ENCODE measurements around the gene IREB2.

IREB2 gene

DNA sequence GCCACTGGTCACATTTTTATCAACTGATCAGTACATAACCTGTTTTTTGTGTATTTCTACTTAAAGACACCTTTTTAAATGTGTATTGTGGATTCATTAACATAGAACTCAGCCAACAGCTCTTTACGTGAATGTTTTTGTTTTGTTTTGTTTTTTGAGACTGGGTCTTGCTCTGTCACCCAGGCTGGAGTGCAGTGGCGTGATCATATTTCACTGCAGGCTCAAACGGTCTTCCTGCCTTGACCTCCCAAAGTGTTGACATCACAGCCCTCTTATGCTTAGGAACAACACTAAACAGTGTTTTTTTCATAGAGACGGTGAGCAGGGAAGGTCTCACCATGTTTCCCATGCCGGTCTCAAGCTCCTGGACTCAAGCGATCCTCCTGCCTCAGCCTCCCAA, 112.2 kb downstream of the IREB2 start:
- DNase-seq (ENCODE audit: low spot score), result no peak

DNA sequence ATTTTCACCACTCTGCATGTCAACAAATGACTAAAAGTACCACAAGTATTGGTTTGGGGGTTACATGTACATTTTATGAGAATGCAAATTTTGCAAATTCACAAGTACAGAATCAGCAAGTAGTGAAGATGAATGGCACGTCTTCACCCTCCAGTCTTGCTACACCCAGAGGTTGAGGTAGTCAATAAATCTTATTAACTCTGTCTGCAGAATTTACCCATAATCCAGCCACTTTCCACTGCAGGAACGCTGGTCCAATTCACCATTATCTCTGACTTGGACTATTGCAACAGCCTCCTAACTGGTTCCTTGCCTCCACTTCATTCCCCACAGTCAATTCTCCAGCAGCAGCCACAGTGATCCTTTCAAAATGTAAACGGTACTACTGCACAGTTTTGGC, 112.8 kb downstream of the IREB2 start:
- DNase-seq (ENCODE audit: low spot score), result no peak

All from kidney tubule cell (primary cell).